Measurements from ENCODE around the gene RAB19. TPM values are rescaled to one million over a fixed set of nuclear protein-coding genes. Genes with fewer than 3 reads are reported as not detected.

RAB19 gene
- total and polyA plus RNA-seq, 9 of the 15 experiments (the other 6 are each of a cell fraction or from before 2014, with no cell fraction given), result not detected

DNA sequence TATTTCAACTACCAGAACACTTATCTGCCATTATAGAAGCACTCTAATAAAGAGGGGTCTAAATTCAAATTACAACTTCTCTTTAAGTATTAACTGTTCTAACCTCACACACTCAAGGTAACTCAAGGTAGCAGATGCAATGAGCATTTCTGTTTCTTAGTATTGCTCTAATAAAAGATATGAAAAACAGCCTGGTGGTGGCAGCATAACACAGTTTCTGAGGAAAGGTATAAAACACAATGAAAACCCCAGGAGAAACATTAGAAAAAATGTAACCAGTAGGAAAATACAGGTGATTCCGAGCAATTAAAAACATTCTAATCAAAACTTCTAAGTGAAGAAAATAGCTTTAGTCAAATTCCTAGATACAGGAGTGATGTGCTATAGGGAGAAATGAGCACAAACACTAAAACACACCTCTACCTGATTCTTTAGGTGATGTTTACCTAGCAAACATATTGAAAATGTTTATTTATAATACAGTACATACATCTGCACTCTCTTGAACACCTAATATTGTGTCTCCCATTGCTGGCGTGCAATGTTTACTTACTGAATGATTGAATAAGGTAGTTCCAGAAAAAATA, 72.0 kb downstream of the RAB19 start (continued):
- TF ChIP-seq, protein P1, sequence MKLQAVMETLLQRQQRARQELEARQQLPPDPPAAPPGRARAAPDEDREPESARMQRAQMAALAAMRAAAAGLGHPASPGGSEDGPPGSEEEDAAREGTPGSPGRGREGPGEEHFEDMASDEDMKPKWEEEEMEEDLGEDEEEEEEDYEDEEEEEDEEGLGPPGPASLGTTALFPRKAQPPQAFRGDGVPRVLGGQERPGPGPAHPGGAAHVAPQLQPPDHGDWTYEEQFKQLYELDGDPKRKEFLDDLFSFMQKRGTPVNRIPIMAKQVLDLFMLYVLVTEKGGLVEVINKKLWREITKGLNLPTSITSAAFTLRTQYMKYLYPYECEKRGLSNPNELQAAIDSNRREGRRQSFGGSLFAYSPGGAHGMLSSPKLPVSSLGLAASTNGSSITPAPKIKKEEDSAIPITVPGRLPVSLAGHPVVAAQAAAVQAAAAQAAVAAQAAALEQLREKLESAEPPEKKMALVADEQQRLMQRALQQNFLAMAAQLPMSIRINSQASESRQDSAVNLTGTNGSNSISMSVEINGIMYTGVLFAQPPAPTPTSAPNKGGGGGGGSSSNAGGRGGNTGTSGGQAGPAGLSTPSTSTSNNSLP (IDR thresholded peaks at IDR 0.05; ENCODE audit: borderline replicate concordance, low read depth, low read length), result peak; percentile 97
- no peak for TF ChIP-seq GATAD2B (IDR thresholded peaks at IDR 0.05; ENCODE audit: borderline replicate concordance)
- TF ChIP-seq, protein P2, sequence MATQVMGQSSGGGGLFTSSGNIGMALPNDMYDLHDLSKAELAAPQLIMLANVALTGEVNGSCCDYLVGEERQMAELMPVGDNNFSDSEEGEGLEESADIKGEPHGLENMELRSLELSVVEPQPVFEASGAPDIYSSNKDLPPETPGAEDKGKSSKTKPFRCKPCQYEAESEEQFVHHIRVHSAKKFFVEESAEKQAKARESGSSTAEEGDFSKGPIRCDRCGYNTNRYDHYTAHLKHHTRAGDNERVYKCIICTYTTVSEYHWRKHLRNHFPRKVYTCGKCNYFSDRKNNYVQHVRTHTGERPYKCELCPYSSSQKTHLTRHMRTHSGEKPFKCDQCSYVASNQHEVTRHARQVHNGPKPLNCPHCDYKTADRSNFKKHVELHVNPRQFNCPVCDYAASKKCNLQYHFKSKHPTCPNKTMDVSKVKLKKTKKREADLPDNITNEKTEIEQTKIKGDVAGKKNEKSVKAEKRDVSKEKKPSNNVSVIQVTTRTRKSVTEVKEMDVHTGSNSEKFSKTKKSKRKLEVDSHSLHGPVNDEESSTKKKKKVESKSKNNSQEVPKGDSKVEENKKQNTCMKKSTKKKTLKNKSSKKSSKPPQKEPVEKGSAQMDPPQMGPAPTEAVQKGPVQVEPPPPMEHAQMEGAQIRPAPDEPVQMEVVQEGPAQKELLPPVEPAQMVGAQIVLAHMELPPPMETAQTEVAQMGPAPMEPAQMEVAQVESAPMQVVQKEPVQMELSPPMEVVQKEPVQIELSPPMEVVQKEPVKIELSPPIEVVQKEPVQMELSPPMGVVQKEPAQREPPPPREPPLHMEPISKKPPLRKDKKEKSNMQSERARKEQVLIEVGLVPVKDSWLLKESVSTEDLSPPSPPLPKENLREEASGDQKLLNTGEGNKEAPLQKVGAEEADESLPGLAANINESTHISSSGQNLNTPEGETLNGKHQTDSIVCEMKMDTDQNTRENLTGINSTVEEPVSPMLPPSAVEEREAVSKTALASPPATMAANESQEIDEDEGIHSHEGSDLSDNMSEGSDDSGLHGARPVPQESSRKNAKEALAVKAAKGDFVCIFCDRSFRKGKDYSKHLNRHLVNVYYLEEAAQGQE (IDR thresholded peaks at IDR 0.05; ENCODE audit: borderline replicate concordance), result peak; percentile 83
- TF ChIP-seq, protein P2 (CRISPR knock-in tag; IDR thresholded peaks at IDR 0.05; ENCODE audit: low read depth), result no peak
- peak; percentile 63; the same call in 1 of the 2 replicates for TF ChIP-seq ZNF384 (IDR thresholded peaks at IDR 0.05; ENCODE audit: low read depth, low read length)
- peak; percentile 93 for TF ChIP-seq DEAF1 (CRISPR knock-in tag; IDR thresholded peaks at IDR 0.05)
- TF ChIP-seq, protein P3, sequence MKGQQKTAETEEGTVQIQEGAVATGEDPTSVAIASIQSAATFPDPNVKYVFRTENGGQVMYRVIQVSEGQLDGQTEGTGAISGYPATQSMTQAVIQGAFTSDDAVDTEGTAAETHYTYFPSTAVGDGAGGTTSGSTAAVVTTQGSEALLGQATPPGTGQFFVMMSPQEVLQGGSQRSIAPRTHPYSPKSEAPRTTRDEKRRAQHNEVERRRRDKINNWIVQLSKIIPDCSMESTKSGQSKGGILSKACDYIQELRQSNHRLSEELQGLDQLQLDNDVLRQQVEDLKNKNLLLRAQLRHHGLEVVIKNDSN (CRISPR knock-in tag; IDR thresholded peaks at IDR 0.05), result no peak
- no peak for TF ChIP-seq NBN (IDR thresholded peaks at IDR 0.05; ENCODE audit: low read depth)
- TF ChIP-seq CEBPZ (IDR thresholded peaks at IDR 0.05; ENCODE audit: borderline replicate concordance, low read depth, low read length), result peak; percentile 18; the same call in 1 of the 2 replicates
- peak; percentile 91 to 94 for TF ChIP-seq RAD21 (CRISPR knock-in tag; conservative IDR thresholded peaks at IDR 0.05 in 1 of 2, IDR thresholded peaks at IDR 0.05 in 1 of 2)
- TF ChIP-seq FOXJ2 (tag; IDR thresholded peaks at IDR 0.05), result no peak
